D341Med (cell line): ENCODE measurements around the gene AK1.

Source experiments
- DNase-seq: peaks from one replicate; pipeline ENCODE4 v3.0.0; 2012; ENCODE audit warnings: low spot score

Gene AK1

DNA sequence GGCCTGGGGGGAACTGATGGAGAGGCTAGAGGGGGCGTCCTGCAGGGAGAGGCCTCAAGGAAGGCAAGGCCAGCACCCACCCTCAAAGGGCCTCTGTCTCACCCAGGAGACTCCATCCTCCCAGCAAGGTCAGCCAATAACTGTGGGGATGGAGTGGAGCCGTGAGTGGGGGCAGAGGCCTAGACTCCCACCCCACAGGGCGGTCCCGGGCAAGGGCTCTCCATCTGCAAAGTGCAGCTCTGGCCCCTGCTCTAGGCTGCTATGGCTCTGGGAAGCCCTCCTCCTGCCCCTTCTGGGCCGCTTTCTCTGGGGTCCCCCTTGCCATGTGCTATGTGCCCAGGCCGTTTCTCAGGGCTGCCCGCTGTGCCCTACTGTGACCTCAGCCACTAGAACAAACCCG lies 60.7 kb downstream of the AK1 start:
- no peak for DNase-seq
